HuH-7 (cell line): Measurements from ENCODE around the gene SLC9A2.

Experiments
- DNase-seq: peaks from one replicate; pipeline ENCODE4 v3.0.0; 2011; ENCODE audit warnings: low spot score

Gene SLC9A2, protein sequence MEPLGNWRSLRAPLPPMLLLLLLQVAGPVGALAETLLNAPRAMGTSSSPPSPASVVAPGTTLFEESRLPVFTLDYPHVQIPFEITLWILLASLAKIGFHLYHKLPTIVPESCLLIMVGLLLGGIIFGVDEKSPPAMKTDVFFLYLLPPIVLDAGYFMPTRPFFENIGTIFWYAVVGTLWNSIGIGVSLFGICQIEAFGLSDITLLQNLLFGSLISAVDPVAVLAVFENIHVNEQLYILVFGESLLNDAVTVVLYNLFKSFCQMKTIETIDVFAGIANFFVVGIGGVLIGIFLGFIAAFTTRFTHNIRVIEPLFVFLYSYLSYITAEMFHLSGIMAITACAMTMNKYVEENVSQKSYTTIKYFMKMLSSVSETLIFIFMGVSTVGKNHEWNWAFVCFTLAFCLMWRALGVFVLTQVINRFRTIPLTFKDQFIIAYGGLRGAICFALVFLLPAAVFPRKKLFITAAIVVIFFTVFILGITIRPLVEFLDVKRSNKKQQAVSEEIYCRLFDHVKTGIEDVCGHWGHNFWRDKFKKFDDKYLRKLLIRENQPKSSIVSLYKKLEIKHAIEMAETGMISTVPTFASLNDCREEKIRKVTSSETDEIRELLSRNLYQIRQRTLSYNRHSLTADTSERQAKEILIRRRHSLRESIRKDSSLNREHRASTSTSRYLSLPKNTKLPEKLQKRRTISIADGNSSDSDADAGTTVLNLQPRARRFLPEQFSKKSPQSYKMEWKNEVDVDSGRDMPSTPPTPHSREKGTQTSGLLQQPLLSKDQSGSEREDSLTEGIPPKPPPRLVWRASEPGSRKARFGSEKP

DNA sequence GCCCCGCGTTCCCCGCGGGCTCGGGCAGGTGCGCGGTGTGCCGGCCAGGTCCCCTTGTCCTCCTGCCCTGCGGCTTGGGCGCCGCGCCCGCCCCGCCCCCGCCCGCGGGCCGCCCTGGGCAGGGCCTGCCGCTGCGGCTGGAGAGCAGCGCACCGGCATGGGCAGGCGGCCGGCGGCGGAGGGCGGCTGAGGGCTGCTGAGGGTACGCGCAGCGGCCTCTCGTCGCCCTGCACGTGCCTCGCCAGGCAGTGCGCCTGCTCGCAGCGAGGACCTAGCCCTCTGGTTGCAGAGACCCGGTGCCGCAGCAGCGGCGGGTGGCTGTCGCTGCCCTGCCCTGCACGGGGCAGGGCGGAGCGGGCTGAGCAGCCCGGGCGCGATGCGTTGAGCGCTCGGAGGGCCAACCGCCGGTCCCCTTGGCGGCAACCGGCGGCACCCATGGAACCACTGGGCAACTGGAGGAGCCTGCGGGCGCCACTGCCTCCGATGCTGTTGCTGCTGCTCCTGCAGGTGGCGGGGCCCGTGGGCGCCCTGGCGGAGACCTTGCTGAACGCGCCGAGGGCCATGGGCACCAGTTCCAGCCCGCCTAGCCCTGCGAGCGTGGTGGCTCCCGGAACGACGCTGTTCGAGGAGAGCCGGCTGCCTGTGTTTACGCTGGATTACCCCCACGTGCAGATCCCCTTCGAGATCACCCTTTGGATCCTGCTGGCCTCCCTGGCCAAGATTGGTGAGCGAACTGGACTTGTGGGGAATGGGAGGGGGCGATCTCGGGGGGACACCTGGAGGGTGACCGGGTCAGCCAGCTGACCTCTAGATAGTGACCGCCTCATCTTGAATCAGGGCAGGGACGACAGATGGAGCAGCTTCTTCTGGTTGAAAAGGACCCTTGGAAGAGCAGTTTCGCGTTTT is at the start of gene SLC9A2:
Gene SLC9A2 (plus strand): TSS at position 140 of the 906 bp plus-strand sequence. CDS start 296 bp downstream, at position 436.
- DNase-seq: no peak

DNA sequence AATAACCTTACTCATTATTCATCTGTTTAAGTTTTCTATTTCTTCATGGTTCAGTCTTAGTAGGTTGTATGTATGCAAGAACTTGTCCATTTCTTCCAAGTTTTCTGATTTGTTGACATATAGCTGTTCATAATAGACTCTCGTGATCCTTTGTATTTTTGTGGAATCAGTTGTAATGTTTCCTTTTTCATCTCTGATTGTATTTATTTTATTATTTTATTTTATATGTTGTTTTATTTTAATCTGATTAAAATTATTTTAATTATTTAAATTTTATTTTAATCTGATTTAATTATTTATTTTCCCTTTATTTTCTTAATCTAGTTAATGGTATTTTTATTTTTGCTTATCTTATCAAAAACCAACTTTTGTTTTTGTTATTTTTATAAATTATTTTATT is 43.5 kb upstream of the SLC9A2 start:
- no peak for DNase-seq

GRCh38 chr2:102578376-102578775 is 41.0 kb upstream of the SLC9A2 start:
- no peak for DNase-seq

GRCh38 chr2:102581911-102582310 is 37.4 kb upstream of the SLC9A2 start:
- DNase-seq: no peak

GRCh38 chr2:102582845-102583244 is 36.5 kb upstream of the SLC9A2 start:
- DNase-seq: no peak

DNA sequence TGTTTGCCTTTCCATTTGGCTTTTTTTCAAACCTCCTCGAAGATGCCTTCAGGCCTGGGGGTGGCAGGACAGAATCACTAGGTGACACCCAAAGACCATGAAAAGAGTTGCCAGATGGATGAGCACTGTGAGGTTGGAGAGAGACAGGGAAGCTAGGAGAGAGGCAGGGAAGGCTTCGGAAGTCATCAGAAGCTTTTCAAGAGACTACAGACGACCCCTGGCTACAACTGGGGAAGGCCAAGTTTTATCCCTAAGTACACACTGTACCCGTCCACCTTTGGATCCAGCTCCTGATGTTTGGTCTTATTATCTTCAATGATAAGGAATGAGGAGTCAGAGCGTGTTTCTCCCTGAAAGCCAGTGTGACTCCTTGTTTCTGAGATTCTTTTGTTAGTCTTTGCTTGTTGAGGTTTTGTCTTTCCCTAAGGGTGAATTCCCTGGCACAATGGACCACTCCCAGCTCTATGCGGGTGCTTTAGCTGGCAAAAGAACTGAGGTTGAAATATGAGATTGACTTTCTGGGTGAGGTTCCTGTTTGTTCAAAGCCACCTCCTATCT is 33.4 kb upstream of the SLC9A2 start:
- DNase-seq: no peak

DNA sequence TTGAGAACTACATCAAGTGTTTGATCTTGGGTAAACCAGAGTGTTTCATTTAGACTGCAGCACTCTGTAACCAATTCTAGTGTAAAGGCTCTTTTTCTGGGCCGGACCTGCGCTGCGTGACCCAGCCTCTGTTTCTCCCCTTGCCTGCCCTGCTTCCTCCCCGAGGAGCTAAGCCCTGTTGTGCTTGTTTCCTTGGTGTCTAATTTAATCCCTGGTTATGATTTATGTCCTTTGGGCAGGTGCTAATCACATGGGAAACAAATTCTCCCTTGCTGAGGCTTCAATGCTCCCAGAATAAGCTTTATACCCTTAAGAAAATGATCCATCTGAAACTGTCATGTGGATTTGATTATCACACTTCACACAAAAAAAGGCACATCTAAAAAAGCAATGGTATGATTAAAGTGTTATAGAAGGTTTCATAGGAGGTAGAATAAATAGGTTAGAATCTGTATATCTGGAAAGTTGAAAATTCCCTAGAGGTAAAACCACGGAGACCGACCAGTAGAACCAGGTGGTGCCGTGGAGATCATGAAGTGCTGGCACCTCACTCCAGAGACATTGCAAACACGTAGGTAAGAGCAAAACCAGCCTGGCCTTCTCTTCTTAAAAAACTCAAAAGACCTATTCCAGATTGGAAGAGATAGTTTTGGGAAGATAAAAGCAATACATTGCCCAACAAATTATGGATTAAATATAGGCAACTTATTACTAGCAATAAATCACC is 31.0 kb upstream of the SLC9A2 start:
- DNase-seq: no peak

DNA sequence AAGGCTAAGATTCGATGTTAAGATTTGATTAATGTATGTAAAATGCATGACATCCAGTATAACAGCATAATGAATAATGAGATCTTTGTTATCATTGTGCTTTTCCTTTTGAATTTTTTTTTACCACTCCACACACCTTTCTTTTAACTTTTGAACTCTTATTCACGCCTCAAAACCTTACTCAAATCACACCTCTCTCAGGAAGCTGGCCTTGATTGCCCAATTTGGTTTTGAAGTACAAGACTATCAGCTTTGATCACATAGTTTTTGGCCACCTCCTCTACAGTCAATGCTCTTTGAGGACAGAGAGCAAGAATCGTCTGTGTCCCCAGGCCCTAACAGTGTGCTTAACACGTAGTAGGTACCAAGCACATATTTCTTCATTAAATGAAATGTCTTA is 29.9 kb upstream of the SLC9A2 start:
- DNase-seq: no peak

DNA sequence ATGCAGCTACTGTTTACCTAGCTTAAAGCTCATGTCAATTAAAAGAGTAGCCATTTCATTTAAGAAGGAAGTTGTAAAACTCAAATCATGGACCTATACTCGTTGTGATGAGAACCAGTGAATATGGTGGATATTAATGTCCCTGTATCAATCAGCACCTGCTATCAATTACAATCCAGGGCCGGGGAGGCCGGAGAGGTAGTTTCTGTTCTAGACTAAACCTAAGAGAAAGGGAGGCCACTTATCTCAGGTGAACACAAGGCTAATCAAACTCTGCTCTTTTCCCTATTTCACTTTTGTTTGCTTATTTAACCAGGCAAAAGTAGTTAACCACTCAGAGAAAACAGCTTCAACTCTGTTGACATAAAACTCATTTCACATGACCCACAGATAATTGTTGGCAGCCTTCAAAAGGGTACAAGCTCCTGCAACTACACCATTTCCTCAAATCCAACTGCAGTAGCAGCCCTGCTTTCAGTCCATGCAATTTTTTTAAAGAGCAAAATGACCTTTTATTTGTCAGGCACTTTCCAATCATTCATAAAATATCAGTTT is 27.8 kb upstream of the SLC9A2 start:
- DNase-seq: no peak

DNA sequence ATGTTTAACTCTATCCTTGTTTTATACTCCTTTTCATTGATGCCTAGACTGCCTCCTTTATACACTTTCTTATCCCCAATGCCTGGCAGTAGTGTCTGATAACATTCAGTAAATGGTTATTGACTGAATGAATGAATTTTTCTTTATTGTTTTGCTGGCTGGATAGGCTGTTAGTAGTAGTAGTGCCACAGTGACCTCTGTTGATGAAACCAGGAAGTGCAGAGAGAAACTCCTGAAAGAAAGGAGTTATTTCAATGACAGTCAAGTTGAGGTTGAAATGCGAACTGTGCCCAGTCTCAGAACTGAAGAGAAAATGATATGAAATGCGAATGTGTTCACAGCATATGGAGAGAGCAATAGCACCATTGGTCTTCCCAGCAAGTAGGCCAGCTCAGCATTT is 26.8 kb upstream of the SLC9A2 start:
- no peak for DNase-seq

GRCh38 chr2:102593516-102593915 is 25.8 kb upstream of the SLC9A2 start:
- DNase-seq: no peak

DNA sequence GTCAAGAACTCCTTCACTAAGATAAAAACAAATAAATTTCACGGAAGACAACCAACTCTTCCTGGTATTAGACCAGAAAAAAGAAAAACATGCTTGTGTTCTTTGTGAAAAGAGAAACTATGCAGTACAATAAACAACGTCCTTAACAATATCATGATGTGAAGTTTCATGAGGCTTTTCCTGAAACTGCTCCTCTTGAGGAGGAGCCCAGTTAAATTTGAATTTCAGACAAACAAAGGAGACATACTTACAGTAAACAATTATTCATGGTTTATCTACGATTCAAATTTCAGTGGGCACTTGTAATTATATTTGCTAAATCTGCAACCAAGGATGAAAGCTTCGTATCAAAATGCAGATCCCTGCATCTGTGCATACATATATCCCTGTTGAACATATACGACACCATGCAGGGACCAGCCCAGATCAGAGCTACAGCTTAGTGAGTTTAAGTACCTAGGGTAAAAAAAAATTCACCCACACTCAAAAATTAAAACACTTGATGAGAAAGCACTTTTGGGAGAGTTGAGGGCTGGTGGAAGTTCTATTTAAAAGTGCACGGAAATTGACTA is 24.8 kb upstream of the SLC9A2 start:
- DNase-seq: no peak

DNA sequence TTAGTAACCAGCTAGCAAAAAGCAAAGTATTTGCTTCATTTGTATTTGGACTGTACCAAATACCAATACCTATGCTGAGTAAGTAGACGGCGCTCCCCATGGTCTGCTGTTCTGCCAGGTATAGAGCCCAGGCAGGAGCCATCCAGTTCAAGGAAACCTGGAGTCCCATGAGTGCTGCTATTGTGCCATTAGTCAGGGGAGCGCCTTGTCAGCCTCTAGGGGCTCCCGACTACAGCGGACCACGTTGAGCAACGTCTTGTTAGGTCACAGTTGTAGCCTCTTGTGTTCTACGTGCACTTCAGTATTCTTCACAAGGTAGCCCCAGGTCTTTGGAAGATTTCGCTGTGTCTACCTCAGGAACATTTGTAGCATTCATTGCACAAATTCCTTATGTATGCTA is 21.6 kb upstream of the SLC9A2 start:
- no peak for DNase-seq

DNA sequence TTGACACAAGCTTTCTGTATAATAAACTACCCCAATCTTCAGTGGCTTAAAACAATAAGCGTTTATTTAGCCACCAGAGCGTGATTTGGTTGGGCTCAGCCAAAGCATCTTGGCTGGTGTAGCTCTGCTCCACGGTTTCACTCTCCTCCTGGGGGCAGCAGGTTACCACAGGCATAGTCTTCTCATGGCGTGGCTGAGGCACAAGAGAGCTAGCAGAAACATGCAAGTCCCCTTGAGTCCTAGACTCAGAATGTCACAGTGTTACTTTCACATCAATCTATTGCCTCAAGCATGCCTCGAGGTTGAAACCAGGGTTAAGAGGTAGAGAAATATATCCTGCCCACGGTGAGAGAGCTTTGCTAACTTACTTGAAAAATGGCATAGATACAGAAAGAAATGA is 19.9 kb upstream of the SLC9A2 start:
- no peak for DNase-seq

DNA sequence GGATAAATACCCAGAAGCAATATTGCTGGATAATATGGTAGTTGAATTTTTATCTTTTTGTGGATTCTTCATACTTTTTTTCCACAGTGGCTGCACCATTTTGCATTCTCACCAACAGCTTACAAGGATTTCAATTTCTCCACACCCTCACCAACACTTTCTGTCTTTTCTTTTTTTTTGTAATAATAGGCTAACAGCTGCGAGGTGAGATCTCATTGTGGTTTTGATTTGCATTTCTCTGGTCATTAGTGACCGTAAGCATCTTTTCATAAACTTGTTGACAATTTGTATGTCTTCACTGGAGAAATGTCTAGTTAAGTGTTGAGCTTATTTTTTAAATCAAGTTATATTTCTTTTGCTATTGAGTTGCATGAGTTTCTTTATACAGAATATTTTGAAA is 17.6 kb upstream of the SLC9A2 start:
- no peak for DNase-seq

GRCh38 chr2:102603904-102604303 is 15.4 kb upstream of the SLC9A2 start:
- no peak for DNase-seq

- no peak for DNase-seq
Measured at GRCh38 chr2:102604769-102605168, 14.6 kb upstream of the SLC9A2 start.

DNA sequence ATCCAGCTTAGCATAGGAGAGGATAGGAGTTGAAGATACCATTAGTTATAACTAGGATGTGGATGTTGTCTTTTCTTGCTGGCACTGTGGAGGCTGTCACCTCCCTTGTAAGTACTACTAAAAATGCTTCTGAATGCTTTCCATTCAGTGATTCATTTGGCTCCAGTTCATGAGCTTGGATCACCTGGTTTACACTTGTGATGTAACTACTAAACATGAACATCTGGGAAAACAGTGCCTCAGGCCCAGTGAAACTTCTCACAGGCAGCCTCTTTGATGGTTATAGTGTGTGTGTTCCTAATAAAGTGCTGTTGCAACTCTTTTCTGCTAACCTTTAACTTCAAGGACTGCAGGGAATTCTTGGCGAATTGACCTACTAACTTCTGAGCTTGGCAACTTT is 13.0 kb upstream of the SLC9A2 start:
- DNase-seq: no peak

- peak; percentile 73 for DNase-seq
Measured at GRCh38 chr2:102615620-102616436, 3.5 kb upstream of the SLC9A2 start.
